ENCODE measurements around the gene GNAQ.

- no peak for TF ChIP-seq HOMEZ (CRISPR knock-in tag; IDR thresholded peaks at IDR 0.05; ENCODE audit: low read depth)
- TF ChIP-seq ZC3H4 (CRISPR knock-in tag; IDR thresholded peaks at IDR 0.05; ENCODE audit: borderline replicate concordance), result no peak
- no peak for TF ChIP-seq ZNF121 (CRISPR knock-in tag; IDR thresholded peaks at IDR 0.05)
- TF ChIP-seq MXI1 (IDR thresholded peaks at IDR 0.05; ENCODE audit: borderline replicate concordance, low read depth, low read length), result no peak
Measured at GRCh38 chr9:77834898-77835488, 196.6 kb downstream of the GNAQ start.

All from HepG2 (cell line).